Measurements from ENCODE around the gene PAK2. TPM values are rescaled to one million over a fixed set of nuclear protein-coding genes. Genes with fewer than 3 reads are reported as not detected.
"Not testable (repeated sequence)": the region's sequence is repeated elsewhere in the genome, so short reads cannot be mapped to it uniquely, and the experiment has no call there.

PAK2 gene
- polyA plus RNA-seq, 1 donor: 46.8 TPM

DNA sequence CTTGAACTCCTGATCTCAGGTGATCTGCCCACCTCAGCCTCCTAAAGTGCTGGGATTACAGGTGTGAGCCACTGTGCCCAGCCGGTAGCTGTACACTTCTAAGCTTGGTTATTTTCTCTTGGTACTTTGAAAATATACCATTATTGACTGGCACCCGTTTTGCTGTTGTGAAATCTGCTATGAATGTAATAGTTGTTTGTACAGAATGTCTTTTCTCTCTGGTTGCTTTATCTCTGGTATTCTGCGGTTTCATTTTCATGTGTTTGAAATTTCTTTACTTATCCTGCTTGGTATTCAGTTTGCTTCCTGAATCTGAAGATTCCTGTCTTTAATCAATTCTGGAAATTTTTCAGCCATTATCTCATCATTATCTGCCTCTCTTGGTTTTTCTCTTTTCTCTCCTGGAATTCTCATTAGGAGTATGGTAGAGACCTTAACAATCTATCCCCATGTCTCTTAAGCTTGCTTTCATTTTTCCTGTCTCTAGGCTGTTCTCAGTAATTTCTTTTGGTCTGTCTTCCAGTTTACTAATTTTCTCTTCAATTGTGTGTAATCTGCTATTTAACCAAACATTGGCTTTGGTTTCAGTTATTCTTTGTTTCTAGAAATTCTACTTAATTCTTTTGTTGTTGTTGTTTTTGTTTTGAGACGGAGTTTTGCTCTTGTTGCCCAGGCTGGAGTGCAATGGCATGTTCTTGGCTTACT is 2.8 kb upstream of the PAK2 start:
- no peak for DNase-seq (ENCODE audit: low read depth)

DNA sequence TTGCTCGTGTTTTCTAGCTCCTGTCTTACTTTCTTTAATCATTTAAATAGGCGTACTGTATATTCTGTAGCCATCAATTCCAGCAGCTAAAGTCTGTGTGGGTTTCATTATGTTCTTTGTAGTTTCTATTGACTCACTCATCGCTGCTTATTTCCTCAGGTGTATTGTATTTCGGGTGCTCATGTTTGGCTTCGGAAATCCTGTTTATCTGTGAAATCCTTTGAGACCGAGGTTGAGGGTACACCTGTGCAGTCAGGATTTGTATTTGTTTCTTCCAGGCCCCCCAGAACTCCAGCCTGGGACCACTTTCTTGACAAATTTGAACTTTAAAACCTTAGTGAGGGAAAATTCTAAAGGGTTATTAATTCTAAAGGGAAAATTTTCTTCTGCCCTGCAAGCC is 2.0 kb upstream of the PAK2 start:
- no peak for DNase-seq (ENCODE audit: low read depth)

GRCh38 chr3:196740481-196741248 is 1.0 kb downstream of the PAK2 start:
- no peak for DNase-seq (ENCODE audit: low read depth)

DNA sequence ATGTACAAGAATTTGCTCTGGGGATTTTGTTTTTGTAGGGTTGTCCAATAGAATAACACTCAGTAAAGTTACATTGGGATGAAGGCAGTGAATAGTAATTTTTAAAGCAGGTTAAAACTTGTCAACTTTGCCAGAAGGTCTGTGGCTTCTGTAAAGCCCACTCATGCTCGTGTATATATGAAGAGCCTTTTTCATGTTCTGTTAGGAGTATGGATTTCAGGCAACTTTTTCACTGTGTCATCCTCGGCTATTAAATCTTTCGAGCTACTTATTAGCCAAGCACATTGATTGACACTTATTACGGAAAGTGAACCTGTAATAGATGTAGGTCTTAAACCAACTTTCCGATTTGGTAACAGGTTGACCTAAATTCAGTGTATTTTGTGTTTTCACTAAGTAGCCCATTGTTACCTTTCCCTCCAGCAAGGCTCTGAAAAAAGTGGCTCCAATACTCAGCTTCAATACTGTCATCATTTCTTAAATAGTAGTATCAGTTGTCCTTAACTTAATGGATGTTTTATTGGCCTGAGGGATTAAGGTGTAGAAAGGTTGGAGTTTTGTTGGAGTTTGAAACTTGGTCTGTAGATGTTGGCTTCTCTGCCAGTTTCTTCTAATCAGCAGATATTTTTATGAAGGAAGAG is 1.7 kb downstream of the PAK2 start:
- no peak for DNase-seq (ENCODE audit: low read depth)

GRCh38 chr3:196743569-196743968 is 3.9 kb downstream of the PAK2 start:
- DNase-seq (ENCODE audit: low read depth): not testable (repeated sequence)

GRCh38 chr3:196749125-196749524 is 9.5 kb downstream of the PAK2 start:
- DNase-seq (ENCODE audit: low read depth): no peak

GRCh38 chr3:196753201-196753600 is 13.5 kb downstream of the PAK2 start:
- no peak for DNase-seq (ENCODE audit: low read depth)

- DNase-seq (ENCODE audit: low read depth): no peak
Observed at GRCh38 chr3:196754091-196754981, 14.7 kb downstream of the PAK2 start.

- DNase-seq (ENCODE audit: low read depth): no peak
Observed at GRCh38 chr3:196756732-196757131, 17.1 kb downstream of the PAK2 start.

DNA sequence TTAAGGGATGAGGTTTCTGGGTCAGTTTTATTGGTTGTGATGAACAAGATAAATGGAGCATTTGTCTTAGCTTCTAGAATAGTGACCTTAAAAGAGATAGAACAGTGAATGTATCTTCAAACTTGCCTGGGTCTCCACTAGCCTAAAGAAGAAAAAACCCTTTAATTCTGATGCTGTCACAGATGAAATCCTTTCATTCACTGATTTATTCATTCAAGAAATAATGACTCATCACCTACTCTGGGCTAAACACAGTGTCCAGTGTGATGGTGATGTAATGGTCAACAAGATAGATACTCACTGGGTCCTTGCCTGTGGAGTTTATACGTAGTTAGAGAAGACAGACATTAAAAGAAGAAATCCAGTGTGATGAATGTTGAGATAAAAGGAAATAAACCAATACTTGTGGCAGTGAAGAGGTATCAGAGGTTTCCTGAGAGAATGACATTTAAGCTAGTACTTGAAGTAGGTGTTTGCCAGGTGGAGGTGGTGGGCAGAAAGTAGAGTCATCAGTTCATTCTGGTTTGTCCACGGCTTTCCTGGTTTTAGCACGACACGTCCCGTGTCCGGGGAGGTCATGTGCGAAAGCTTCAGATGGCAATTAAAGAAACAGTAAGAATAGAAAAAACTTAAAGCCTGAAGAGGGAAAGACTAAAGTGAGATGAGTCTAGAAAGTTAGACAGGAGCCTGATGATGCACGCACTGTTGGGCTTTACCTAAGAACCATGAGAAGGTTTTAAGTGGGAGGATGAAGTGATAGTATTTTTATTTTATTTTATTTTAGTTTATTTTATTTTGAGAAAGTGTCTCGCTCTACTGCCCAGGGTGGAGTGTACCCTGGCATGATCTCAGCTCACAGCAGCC is 18.5 kb downstream of the PAK2 start:
- DNase-seq (ENCODE audit: low read depth): no peak

DNA sequence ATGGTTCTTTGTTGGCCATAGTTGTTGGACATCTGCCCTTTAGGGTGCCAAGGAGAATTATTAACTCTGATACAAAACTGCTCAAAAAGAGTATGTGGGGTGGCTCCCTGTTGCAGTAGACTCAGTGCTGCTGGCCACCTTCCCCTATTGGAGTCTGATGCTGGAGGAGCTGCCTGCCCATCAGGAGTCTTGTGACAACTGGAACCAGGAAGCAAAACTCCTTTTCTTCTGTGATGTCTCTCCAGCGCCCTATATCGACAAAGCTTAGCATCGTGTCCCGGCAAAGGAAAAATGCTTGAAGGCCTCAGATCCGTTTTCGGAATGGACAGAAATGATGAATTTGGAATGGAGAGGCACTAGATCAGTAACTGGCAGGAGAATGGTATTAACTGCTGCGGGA is 23.5 kb downstream of the PAK2 start:
- DNase-seq (ENCODE audit: low read depth): no peak

DNA sequence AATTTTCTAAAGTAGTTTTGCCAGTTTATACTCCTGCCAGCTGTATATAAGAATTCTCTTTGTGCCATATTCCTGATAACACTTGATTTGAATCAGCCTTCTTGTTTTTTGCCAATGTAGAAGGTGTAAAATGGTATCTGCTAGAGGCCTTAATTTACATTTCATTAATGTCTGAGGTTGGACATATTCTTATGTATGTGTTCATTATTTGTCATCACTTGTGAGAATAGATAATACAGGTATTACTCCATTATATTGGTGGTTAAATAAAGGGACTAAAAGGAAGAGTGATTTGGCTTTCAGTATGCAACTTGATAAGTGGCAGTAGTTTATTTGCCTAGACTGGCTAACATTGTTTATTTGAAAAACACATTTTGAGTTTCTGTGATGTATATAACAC is 25.8 kb downstream of the PAK2 start:
- DNase-seq (ENCODE audit: low read depth): no peak

- no peak for DNase-seq (ENCODE audit: low read depth)
Observed at GRCh38 chr3:196771067-196771466, 31.4 kb downstream of the PAK2 start.

DNA sequence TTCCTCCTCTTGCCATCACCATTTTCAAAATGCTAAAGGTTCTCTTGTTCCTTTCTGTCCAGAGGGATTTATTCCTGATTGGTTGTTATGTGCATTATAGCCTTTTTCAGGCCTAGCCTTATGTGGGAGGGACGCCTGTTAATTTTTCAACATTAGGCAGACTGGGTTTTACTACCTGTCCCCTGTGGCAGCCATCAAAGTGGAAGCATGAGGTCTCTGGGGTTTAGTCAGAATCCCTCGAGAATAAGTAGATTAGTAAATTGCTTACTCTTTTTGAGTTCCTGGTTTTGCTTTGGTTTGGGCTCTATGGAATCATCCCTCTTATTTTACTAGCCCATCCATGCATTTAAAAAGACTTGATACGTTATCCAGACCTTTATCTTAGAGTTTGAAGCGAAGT is 32.4 kb downstream of the PAK2 start:
- DNase-seq (ENCODE audit: low read depth): no peak

GRCh38 chr3:196772897-196773296 is 33.2 kb downstream of the PAK2 start:
- DNase-seq (ENCODE audit: low read depth): no peak

GRCh38 chr3:196774191-196774820 is 34.6 kb downstream of the PAK2 start:
- DNase-seq (ENCODE audit: low read depth): no peak

- no peak for DNase-seq (ENCODE audit: low read depth)
Observed at GRCh38 chr3:196774848-196775422, 35.3 kb downstream of the PAK2 start.

DNA sequence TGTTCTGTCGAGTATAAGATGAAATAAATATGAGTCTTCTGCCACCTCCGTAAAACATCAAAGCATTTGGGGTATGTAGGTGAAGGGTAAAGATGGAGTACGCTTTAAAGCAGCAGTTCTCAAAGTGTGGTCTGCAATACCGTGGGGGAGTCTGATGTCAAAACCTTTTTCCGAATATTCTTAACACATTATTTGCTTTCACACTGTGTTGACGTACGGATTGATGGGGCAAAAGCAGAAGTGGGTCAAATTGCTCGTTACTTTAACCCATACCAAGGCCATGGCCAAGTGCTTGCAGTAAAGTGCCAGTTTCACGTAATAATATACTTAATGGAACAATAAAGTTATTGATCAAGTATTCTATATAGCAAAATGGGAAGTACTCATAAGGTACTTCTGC is 36.3 kb downstream of the PAK2 start:
- DNase-seq (ENCODE audit: low read depth): no peak

DNA sequence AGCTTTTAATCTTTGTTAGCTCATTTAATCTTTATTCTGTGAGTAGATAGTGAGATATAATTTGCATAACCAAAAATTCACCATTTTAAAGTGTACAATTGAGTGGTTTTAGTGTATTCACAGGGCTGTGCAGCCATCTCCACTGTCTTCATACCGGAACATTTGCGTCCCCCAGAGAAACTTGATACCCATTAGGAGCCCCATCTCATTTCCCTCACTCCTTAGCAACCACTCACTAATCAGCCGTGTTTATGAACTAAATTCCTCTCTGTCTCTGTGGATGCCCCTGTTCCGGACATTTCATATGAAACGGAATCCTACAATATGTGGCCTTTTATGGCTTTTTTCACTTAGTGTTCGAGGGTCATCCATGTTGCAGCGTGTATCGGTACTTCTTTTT is 38.2 kb downstream of the PAK2 start:
- DNase-seq (ENCODE audit: low read depth): no peak

- DNase-seq (ENCODE audit: low read depth): no peak
Observed at GRCh38 chr3:196778755-196779154, 39.1 kb downstream of the PAK2 start.

Measured in forelimb muscle (tissue), 1 donor.